Endothelial cell of umbilical vein (primary cell): ENCODE data around the gene TBX15. TPM values are rescaled to one million over a fixed set of nuclear protein-coding genes. Genes with fewer than 3 reads are reported as not detected.

Experiments
- BruUV-seq: library from RNA; stranded (reverse); fragments of 400-500 nt; replicated peaks from 2 replicates; lab custom pipeline; 2021; lab: Mats Ljungman, UMichigan
- CTCF ChIA-PET: fragments of 300-600, 350-600 bp; sonication (Branson Sonifier 250); formaldehyde crosslinking; loops from one replicate; lab custom pipeline; 2021; ENCODE audit warnings: antibody characterized with exemption, inconsistent platforms; lab: Charles Lee
- POLR2A ChIA-PET: fragments of 300-600, 350-600 bp; sonication (Branson Sonifier 250); formaldehyde crosslinking; loops from one replicate; lab custom pipeline; 2021; ENCODE audit warnings: antibody characterized with exemption, inconsistent platforms; lab: Charles Lee
- DNase-seq: peaks from one replicate; pipeline ENCODE4 v3.0.0-alpha.2; 2011; ENCODE audit warnings: low read depth, low spot score
- FAIRE-seq: peaks from 2 replicates; lab custom pipeline; 2011; peaks lifted over from hg19 to GRCh38; lab: Jason Lieb, UNC
- H2AFZ ChIP-seq: 2 replicates; pipeline ENCODE4 v1.6.0; 2012; ENCODE audit warnings: low read depth, low read length, control low read depth, inconsistent platforms
- H3K27ac ChIP-seq: 2 replicates; pipeline ENCODE4 v1.5.1; 2011; ENCODE audit warnings: low read depth, mild to moderate bottlenecking, control low read depth, low read length, moderate library complexity; ENCODE audit not compliant: insufficient read depth
- H3K27me3 ChIP-seq, 2 experiments: 2 replicates each; pipeline versions ENCODE4 v1.6.0 to v1.6.1; 2011; ENCODE audit warnings: low read length in 2 of 2, mixed read lengths in 1 of 2; ENCODE audit not compliant: control insufficient read depth in 2 of 2, insufficient read depth in 2 of 2
- H3K36me3 ChIP-seq, 2 experiments: 2 replicates in 1 of 2; 3 replicates in 1 of 2; pipeline ENCODE4 v1.5.1; 2011; ENCODE audit warnings: low read length in 2 of 2, mild to moderate bottlenecking in 1 of 2, moderate library complexity in 1 of 2; ENCODE audit not compliant: control insufficient read depth in 2 of 2, insufficient read depth in 2 of 2; ENCODE audit errors: extremely low read depth in 1 of 2
- H3K4me1 ChIP-seq: 3 replicates; pipeline ENCODE4 v1.5.1; 2011; ENCODE audit warnings: mild to moderate bottlenecking, low read length; ENCODE audit not compliant: control insufficient read depth, insufficient read depth; ENCODE audit errors: extremely low read depth
- H3K4me2 ChIP-seq: 2 replicates; pipeline ENCODE4 v1.6.1; 2011; ENCODE audit warnings: low read length, control low read depth, mixed read lengths; ENCODE audit not compliant: insufficient read depth
- H3K4me3 ChIP-seq, 3 experiments: fragments of 200-600 bp in 1 of 3; sonication (generic), shearing (Covaris generic) in 1 of 3; replicated peaks in 1 of 3; 2 replicates each; pipeline ENCODE4 v1.5.1; 2011 to 2016; ENCODE audit warnings: control low read depth in 3 of 3, low read length in 3 of 3, mild to moderate bottlenecking in 2 of 3, inconsistent platforms in 1 of 3, low read depth in 1 of 3, moderate library complexity in 1 of 3; ENCODE audit not compliant: insufficient read depth in 1 of 3
- H3K79me2 ChIP-seq: 2 replicates; pipeline ENCODE4 v1.6.0; 2012; ENCODE audit warnings: low read length, inconsistent platforms; ENCODE audit not compliant: control insufficient read depth, insufficient read depth
- H3K9ac ChIP-seq: replicated peaks from 2 replicates; pipeline ENCODE3; 2011; ENCODE audit warnings: low read length, control low read depth; ENCODE audit not compliant: insufficient read depth; ENCODE audit errors: extremely low read depth
- H3K9me1 ChIP-seq: replicated peaks from 3 replicates; pipeline ENCODE4 v1.6.0; 2011; ENCODE audit warnings: mild to moderate bottlenecking, low read length; ENCODE audit not compliant: control insufficient read depth, insufficient read depth; ENCODE audit errors: extremely low read depth
- H3K9me3 ChIP-seq: replicated peaks from 2 replicates; pipeline ENCODE4 v1.5.1; 2012; ENCODE audit warnings: low read length, inconsistent platforms; ENCODE audit not compliant: control insufficient read depth, insufficient read depth
- H4K20me1 ChIP-seq: replicated peaks from 2 replicates; pipeline ENCODE3; 2011; ENCODE audit warnings: mild to moderate bottlenecking, low read length; ENCODE audit not compliant: control insufficient read depth, insufficient read depth; ENCODE audit errors: extremely low read depth
- CTCF ChIP-seq, 2 donors: IDR thresholded peaks; 1 replicate in 1 of 2; 2 replicates in 1 of 2; pipeline ENCODE4 v1.5.1; 2011; ENCODE audit warnings: low read length in 2 of 2, mild to moderate bottlenecking in 2 of 2, moderate library complexity in 2 of 2, control low read depth in 1 of 2, inconsistent platforms in 1 of 2, low read depth in 1 of 2; ENCODE audit not compliant: insufficient read depth in 1 of 2; ENCODE audit errors: extremely low read depth in 1 of 2
- EZH2 ChIP-seq: IDR thresholded peaks from 2 replicates; pipeline ENCODE4 v1.6.1; 2012; ENCODE audit warnings: borderline replicate concordance, low read depth, mild to moderate bottlenecking, moderate library complexity, low read length, inconsistent platforms; ENCODE audit not compliant: severe bottlenecking
- FOS ChIP-seq: IDR thresholded peaks from 2 replicates; pipeline ENCODE4 v1.6.1; 2011; ENCODE audit warnings: mild to moderate bottlenecking, low read length, moderate library complexity, borderline replicate concordance; ENCODE audit not compliant: insufficient read depth
- GATA2 ChIP-seq: IDR thresholded peaks from 2 replicates; pipeline ENCODE4 v1.7.0; 2011; ENCODE audit warnings: low read depth, mild to moderate bottlenecking, moderate library complexity, mixed read lengths, low read length; ENCODE audit not compliant: insufficient read length, insufficient read depth
- JUN ChIP-seq: IDR thresholded peaks from 2 replicates; pipeline ENCODE4 v1.6.1; 2011; ENCODE audit warnings: borderline replicate concordance, low read depth; ENCODE audit not compliant: insufficient read length, insufficient read depth
- MAX ChIP-seq: IDR thresholded peaks from 2 replicates; pipeline ENCODE4 v1.6.1; 2011; ENCODE audit not compliant: insufficient read depth, insufficient read length
- MYC ChIP-seq: IDR thresholded peaks from one replicate; pipeline ENCODE4 v1.6.1; 2011; ENCODE audit warnings: mild to moderate bottlenecking, low read depth, low read length
- POLR2A ChIP-seq: IDR thresholded peaks from 2 replicates; pipeline ENCODE4 v1.6.1; 2012; ENCODE audit warnings: low read depth, mild to moderate bottlenecking, control low read depth, low read length
- POLR2AphosphoS5 ChIP-seq: IDR thresholded peaks from 2 replicates; pipeline ENCODE4 v1.6.1; 2012; ENCODE audit warnings: low read depth, mild to moderate bottlenecking, control low read depth, low read length, moderate library complexity; ENCODE audit not compliant: insufficient read depth
- dilution Hi-C: fragments of 300-500 bp; cut with MboI; formaldehyde crosslinking; loops from one replicate; pipeline ENCODE4 v1.15.0; 2019; ENCODE audit warnings: low sequenced_read_pairs; ENCODE audit not compliant: extremely low pct_ligation_motif_present
- intact Hi-C: fragments of 100-400 bp; cut with micrococcal nuclease; formaldehyde crosslinking; loops from one replicate; pipeline ENCODE4 v1.10.0; 2022
- polyA plus RNA-seq, 4 experiments: library from polyadenylated mRNA; depleted of rRNA in 3 of 4; stranded (reverse) in 3 of 4; unstranded in 1 of 4; fragments of >200 nt; gene quantifications; 2 replicates each; pipeline versions ENCODE4 v1.2.1 to v1.2.3, GENCODE V29; 2011 to 2012; ENCODE audit warnings: missing spikeins in 1 of 4
- total RNA-seq: library from RNA; stranded (reverse); gene quantifications from 2 replicates; pipeline ENCODE4 v1.2.3, GENCODE V29; 2021

Gene TBX15
- total and polyA plus RNA-seq, 2 donors (not counting 3 experiments of a cell fraction or from before 2014, with no cell fraction given) = 0.01 TPM; not detected in 1

- CTCF ChIA-PET = no interaction called here
- no peak overlapping the region for H3K9ac ChIP-seq
- H3K9me3 ChIP-seq = no peaks in the 10 kb centered on the region
- H4K20me1 ChIP-seq = no peaks in the 10 kb centered on the region
- no peak overlapping the region for H3K27ac ChIP-seq
- no peaks in the 10 kb centered on the region for H3K36me3 ChIP-seq
- no peaks in the 10 kb centered on the region for H3K79me2 ChIP-seq
- dilution Hi-C loops = no loop called here
- FAIRE-seq (no peak), DNase-seq (no peak)
- no peak overlapping the region for H3K4me3 ChIP-seq
- no peaks in the 10 kb centered on the region for H3K27me3 ChIP-seq
- BruUV-seq = no TSS peak
- intact Hi-C loops = no loop called here
- POLR2A ChIA-PET = no interaction called here
- H3K4me1 ChIP-seq = no peaks in the 10 kb centered on the region
- no peak overlapping the region for H3K4me2 ChIP-seq
- no peak overlapping the region for H2AFZ ChIP-seq
- TF ChIP-seq JUN = no peak
- no peak for TF ChIP-seq GATA2
- no peak for TF ChIP-seq MAX
- no peak for TF ChIP-seq EZH2
- TF ChIP-seq MYC = no peak
- no peak for TF ChIP-seq FOS
- TF ChIP-seq POLR2AphosphoS5 = no peak
- TF ChIP-seq CTCF (IDR thresholded peaks at IDR 0.05; ENCODE audit: extremely low read depth in 1 of 2, insufficient read depth in 1 of 2, low read depth in 1 of 2, low read length in 2 of 2) = no peak
- no peak for TF ChIP-seq POLR2A
- no peaks in the 10 kb centered on the region for H3K9me1 ChIP-seq
These were observed 42.7 kb downstream of the TBX15 start for GRCh38 chr1:118945489-118945888.
